Measurements from ENCODE around the gene ACLY.

DNA sequence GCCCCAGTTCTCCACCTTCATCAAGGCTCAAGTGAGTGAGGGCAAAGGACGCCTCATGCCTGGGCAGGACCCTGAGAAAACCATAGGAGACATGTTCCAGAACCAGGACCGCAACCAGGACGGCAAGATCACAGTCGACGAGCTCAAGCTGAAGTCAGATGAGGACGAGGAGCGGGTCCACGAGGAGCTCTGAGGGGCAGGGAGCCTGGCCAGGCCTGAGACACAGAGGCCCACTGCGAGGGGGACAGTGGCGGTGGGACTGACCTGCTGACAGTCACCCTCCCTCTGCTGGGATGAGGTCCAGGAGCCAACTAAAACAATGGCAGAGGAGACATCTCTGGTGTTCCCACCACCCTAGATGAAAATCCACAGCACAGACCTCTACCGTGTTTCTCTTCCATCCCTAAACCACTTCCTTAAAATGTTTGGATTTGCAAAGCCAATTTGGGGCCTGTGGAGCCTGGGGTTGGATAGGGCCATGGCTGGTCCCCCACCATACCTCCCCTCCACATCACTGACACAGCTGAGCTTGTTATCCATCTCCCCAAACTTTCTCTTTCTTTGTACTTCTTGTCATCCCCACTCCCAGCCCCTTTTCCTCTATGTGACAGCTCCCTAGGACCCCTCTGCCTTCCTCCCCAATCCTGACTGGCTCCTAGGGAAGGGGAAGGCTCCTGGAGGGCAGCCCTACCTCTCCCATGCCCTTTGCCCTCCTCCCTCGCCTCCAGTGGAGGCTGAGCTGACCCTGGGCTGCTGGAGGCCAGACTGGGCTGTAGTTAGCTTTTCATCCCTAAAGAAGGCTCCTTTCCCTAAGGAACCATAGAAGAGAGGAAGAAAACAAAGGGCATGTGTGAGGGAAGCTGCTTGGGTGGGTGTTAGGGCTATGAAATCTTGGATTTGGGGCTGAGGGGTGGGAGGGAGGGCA lies 96.3 kb downstream of the ACLY start:
- TF ChIP-seq CTCF (tag by site-specific recombination; IDR thresholded peaks at IDR 0.05) (no peak), REST (tag by site-specific recombination; IDR thresholded peaks at IDR 0.05) (no peak), ZNF510 (tag by site-specific recombination; IDR thresholded peaks at IDR 0.05; ENCODE audit: insufficient replicate concordance) (no peak), ZBTB48 (tag by site-specific recombination; IDR thresholded peaks at IDR 0.05) (no peak), SETDB1 (IDR thresholded peaks at IDR 0.05; ENCODE audit: insufficient read length, low read length) (no peak), ZBTB20 (tag by site-specific recombination; IDR thresholded peaks at IDR 0.05) (no peak), ATF2 (tag by site-specific recombination; IDR thresholded peaks at IDR 0.05; ENCODE audit: low read depth) (no peak), ZSCAN18 (tag by site-specific recombination; IDR thresholded peaks at IDR 0.05) (no peak)
- TF ChIP-seq, protein P1, sequence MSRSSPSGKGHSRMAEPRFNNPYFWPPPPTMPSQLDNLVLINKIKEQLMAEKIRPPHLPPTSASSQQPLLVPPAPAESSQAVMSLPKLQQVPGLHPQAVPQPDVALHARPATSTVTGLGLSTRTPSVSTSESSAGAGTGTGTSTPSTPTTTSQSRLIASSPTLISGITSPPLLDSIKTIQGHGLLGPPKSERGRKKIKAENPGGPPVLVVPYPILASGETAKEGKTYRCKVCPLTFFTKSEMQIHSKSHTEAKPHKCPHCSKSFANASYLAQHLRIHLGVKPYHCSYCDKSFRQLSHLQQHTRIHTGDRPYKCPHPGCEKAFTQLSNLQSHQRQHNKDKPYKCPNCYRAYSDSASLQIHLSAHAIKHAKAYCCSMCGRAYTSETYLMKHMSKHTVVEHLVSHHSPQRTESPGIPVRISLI (tag by site-specific recombination; IDR thresholded peaks at IDR 0.05) = no peak
- TF ChIP-seq, protein P2, sequence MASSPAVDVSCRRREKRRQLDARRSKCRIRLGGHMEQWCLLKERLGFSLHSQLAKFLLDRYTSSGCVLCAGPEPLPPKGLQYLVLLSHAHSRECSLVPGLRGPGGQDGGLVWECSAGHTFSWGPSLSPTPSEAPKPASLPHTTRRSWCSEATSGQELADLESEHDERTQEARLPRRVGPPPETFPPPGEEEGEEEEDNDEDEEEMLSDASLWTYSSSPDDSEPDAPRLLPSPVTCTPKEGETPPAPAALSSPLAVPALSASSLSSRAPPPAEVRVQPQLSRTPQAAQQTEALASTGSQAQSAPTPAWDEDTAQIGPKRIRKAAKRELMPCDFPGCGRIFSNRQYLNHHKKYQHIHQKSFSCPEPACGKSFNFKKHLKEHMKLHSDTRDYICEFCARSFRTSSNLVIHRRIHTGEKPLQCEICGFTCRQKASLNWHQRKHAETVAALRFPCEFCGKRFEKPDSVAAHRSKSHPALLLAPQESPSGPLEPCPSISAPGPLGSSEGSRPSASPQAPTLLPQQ (tag by site-specific recombination; IDR thresholded peaks at IDR 0.05) = no peak
- TF ChIP-seq, protein P3, sequence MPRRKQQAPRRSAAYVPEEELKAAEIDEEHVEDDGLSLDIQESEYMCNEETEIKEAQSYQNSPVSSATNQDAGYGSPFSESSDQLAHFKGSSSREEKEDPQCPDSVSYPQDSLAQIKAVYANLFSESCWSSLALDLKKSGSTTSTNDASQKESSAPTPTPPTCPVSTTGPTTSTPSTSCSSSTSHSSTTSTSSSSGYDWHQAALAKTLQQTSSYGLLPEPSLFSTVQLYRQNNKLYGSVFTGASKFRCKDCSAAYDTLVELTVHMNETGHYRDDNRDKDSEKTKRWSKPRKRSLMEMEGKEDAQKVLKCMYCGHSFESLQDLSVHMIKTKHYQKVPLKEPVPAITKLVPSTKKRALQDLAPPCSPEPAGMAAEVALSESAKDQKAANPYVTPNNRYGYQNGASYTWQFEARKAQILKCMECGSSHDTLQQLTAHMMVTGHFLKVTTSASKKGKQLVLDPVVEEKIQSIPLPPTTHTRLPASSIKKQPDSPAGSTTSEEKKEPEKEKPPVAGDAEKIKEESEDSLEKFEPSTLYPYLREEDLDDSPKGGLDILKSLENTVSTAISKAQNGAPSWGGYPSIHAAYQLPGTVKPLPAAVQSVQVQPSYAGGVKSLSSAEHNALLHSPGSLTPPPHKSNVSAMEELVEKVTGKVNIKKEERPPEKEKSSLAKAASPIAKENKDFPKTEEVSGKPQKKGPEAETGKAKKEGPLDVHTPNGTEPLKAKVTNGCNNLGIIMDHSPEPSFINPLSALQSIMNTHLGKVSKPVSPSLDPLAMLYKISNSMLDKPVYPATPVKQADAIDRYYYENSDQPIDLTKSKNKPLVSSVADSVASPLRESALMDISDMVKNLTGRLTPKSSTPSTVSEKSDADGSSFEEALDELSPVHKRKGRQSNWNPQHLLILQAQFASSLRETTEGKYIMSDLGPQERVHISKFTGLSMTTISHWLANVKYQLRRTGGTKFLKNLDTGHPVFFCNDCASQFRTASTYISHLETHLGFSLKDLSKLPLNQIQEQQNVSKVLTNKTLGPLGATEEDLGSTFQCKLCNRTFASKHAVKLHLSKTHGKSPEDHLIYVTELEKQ (tag by site-specific recombination; IDR thresholded peaks at IDR 0.05; ENCODE audit: borderline replicate concordance) = no peak

Data from HEK293 (cell line).